KG1 (cell line): ENCODE measurements around the gene DUS3L.
"Not testable (repeated sequence)": the region's sequence is repeated elsewhere in the genome, so short reads cannot be mapped to it uniquely, and the experiment has no call there.

Experiments used
- DNase-seq: peaks from one replicate; lab custom pipeline; 2025; lab: John Stamatoyannopoulos, UW

DUS3L gene

DNA sequence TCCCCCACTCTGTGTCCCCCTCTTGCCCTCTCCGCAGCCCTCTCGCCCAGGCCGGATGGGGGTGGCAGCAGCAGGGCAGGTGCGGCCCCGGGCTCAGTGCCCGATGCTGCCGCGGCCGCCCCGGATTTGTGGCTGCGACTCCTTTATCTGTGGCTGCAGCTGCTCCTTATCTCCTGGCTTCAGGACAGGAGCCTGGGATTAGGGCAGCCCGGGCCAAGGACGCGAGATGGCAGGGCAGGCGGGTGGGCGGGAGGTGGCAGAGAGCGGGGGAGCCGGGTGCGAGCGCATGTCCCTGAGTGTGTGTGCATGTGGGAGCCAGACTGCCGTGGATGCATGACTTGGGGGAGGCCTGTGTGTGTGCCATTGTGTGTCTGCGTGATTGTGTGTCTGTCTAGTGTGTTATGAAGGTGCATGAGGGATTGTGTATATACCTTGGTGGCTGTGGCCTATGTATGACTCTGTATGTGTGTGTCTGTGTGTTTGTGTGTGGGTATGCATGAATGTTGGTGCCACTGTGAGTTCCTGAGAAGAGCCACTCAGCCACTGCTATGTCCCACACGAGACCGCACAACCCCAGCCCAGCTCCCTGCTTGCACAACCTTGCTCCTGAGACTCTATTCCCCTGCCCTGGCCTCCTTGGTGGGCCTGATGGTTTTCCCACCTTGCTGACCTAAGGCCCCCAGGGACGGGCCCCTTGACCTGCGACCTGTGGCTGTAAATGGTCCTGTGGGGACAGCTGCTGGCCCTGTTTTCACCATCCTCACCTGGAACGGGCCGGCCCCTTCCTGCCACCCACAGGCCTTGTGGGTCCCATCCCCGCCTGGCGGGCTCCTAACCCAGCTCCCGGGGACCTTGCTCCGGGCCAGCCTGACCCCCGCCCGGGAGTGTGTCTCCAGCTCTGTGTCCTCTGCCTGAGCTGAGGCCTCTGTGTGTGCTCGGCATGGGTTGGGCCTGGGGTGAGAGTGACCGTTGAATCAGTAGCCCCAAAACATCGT is 8.6 kb upstream of the DUS3L start:
- peak; percentile 38 for DNase-seq

DNA sequence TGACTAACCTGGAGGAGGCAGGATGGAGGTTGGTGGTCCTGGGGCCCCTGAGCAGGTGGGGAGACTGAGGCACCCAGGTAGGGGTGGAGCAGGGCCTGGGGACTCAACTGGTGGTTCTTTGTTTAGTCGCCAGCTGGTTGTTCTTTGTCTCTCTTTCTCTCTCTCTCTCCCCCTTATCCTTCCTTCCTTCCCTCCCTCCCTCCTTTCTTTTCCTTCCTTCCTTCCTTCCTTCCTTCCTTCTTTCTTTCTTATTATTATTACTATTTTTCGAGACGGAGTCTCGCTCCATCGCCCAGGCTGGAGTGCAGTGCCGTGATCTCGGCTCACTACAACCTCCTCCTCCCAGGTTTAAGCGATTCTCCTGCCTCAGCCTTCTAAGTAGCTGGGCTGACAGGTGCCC is 7.3 kb upstream of the DUS3L start:
- no peak for DNase-seq

DNA sequence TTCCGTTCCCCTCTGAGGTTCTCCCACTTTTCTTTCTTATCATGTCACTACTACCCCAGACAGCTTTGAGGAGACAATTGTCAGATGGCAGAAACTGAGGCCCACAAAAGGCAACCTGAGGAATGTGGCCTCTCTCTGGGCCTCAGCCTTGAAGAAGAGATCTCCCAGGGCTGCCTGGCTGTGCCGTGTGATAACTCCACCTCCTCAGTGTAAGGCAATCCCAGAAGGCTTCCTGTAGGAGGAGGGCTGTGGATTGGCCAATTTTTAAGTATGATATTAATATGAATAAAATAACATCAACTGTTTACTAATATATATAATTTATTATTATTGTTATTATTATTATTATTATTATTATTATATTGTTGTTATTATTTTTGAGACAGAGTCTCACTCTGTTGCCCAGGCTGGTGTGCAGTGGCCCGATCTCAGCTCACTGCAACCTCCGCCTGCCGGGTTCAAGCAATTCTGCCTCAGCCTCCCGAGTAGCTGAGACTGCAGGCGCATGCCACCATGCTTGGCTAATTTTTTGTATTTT is 4.5 kb upstream of the DUS3L start:
- DNase-seq, result no peak

DNA sequence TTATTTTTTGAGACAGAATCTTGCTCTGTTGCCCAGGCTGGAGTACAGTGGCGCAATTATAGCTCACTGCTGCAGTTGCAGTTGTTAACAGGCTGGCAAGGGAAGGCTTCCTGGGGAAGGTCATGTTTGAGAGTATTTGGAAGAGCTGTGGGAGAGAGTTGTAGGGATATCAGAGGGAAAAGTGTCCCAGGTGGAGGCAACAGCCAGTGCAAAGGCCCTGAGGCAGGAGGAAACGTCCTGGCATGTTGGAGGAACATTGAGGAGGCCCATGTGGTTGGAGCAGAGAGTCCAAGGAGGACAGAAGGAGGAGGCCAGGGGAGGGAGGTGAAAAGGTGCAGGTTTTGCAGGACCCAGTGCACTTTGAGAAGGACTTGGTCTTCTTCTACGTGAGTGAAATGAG is 2.2 kb upstream of the DUS3L start:
- DNase-seq, result no peak

DNA sequence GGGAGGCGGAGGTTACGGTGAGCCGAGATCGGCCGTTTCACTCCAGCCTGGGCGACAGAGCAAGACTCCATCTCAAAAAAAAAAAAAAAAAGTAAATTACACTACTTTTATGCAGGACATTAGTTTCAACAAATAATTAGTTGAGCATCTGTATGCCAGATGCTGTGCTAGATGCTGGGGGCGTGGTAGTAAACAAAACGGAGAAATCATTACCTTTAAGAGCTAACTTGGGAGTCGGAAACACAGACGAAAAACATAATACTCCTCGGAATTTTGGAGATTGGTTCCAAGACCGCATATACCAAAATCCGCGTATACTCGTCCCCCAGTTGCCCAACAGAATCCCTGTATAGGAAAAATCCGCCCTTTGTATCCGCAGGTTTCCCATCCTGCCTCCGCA is 1.3 kb upstream of the DUS3L start:
- no peak for DNase-seq

DNA sequence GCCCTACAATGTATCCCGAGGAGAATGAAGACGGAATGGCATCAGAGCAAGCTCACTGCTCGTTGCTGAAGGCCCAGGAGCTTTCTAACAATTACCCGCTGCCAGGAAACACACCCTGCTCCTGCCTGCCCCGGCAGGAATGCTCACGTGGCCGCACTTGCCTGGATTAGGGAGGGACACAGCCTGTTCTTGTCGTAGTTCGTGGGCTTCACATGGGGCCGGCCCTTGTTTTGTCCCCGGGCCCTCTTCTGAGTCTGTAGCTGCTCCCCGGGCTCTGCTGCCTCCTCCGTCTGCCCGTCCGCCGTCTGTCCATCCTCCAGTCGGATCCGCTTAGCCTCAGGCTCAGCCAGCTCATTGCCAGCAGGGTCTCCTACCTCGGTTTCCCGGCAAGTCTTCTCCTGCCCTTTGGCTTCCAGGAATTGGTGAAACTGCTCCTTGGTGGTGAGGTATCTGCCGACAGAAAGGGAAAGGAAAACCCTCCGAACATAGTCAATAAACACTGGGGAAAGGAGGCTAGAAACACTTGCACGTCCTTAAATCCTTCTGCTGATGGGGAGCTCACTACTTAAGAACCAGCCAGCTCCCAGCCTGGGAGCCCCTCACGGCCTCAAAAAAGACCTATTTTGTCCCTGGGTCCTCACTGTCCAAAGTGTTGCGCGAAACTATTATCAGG is 941 bp downstream of the DUS3L start:
- DNase-seq, result no peak

DNA sequence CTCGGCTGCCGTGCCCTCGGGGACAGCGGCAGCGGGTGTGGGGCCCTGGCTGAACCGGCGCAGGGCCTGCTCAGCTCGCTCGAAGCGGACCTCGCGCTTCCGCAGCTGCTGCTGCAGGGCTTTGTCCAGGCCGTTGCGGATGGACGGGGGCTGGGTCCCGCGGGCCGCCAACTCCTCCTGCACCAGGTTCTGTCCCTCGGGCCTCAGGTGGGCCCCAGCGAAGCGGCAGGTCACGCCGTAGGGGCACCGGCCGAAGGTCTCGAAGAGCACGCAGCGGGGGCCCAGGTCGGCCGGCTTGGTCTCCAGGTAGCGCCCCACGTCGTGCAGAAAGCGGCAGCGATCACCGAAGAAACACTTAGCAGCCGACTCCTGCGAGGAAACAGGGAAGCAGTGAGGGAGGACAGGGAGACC is 1.6 kb downstream of the DUS3L start:
- DNase-seq, result no peak

DNA sequence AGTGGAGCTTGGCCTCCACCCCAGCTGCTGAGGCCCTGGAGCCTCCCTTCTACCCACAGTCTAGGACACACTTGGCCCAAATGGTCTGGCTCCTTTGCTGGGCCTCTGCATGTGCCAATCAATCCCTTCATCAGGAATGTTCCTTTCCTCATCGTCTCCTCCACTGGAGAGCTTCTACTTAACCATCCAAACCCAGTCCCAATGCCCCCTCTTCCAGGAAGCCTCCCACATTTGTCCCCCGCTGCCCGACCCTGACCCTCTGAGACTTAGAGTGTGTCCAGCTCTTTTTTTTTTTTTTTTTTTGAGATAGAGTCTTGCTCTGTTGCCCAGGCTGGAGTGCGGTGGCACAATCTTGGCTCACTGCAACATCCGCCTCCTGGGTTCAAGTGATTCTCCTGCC is 2.5 kb downstream of the DUS3L start:
- DNase-seq, result no peak

DNA sequence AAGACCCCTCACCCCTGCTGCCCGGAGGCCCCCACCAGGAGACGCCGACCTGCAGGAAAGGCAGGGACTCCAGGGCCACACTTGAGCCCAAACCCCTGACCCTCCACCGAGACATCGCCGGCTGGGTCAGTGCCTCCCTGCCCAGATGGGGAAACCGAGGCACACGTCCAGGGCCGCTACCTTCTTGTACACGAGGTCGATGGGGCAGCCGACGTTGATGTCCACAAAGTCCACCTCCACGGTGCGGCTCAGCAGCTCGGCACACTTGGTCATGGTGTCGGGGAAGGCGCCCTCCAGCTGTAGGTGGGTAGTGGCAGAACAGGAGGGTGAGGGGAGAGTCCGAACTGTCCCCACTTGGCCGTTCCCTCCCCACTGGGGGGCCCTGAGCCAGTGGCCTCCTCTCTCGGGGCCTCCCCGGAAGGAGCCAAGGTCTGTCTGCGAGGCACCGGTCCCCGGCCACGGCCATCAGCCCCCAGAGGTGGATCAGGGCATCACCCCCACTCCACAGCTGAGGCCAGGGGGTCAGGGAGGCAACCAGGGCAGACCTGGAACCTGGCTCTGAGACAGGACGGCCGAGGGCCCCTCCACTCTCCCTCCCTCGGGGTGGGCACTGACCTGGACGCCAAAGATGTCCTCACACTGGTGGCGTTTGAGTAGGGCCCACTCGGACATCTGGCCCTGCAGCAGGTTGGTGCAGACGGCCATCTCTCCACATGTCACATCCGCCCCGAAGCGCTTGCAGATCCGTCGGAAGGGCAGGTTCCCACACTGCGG is 3.4 kb downstream of the DUS3L start:
- no peak for DNase-seq

DNA sequence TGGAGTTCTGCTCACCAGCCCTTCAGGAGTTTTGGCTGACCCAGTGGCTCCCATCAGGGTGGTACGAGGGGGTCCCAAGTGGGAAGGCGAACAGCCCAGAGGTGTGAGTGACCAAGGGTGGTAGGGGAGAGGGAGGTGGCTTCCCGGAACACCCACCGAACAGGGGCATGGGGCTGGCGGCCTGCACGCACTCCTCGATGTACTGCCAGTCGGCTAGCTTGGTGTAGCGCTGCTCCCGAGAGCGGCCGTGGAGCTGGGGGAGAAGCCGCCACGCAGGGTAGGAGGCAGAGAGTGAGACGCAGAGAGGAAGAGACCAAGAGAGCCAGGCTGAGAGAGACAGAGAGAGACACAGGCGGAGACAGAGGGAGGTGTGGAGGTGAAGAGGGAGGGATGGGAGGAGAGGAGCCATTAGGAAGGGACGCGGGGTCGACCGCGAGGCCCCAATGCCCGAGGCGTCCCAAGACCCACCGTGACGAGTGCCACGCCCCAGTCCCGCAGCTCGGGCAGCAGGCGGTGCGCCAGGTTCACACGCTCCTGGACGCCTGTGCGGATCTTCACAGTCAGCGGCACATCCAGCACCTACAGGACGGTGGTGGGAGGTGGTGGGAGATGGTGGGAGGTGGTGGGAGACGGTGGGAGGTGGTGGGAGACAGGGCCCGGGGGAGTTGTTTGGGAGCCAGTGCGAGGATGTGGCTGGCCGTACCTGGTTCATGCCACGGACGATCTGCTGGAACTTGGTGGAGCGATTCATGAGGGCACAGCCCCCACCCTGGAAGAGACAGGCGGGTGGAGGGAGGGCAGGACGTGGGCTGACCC is 4.2 kb downstream of the DUS3L start:
- DNase-seq, result no peak

DNA sequence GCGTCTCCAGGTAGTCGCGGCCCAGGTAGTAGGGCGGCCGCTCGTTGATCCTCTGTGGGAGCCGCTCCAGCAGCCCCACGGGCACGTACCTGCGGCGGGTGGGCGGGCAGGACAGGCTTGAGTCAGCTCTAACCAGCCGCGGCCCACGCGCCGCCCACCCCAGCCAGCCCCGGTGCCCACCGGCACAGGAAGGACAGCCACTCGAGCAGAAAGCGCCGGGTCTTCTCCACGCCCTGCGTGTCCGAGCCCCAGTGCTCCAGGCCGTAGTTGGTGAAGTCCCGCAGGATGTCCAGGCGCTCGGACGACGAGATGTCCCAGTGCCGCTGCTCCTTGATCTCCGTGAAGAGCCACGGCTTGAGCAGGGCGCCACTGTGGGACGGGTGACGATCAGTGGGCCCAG is 5.5 kb downstream of the DUS3L start:
- no peak for DNase-seq

DNA sequence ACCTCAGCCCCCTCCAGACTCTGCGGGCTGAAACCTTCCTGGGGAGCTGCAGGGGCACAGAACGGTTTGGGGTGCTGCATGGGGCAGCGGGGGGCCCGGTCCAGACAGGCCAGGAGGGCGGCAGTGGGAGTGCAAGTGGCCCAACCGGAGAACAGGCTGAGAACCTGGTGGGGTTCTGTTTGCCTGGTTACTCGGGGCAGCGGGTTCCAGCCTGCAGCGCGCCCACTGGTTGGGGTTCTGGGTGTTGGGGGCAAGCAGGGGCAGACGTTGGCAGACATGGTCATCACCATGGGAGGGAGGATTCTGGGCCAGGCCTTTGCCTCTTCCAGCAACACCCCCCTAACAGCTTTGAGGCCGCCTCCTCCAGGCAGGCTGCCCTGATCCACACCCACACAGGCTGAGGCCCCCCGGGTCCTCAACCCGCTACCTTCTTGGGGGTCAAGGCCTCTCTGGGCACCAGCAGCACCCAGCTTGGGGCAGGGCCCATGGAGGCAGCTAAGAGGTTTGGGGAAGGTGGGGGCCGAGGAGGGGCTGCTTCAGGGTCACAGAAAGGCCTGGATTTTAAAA is 6.3 kb downstream of the DUS3L start, which contains the start of gene PRR22:
Gene PRR22, minus strand, starts transcription at position 166 of the 567 bp plus-strand sequence. Its CDS starts 86 bp downstream, at position 80.
- DNase-seq, result no peak

DNA sequence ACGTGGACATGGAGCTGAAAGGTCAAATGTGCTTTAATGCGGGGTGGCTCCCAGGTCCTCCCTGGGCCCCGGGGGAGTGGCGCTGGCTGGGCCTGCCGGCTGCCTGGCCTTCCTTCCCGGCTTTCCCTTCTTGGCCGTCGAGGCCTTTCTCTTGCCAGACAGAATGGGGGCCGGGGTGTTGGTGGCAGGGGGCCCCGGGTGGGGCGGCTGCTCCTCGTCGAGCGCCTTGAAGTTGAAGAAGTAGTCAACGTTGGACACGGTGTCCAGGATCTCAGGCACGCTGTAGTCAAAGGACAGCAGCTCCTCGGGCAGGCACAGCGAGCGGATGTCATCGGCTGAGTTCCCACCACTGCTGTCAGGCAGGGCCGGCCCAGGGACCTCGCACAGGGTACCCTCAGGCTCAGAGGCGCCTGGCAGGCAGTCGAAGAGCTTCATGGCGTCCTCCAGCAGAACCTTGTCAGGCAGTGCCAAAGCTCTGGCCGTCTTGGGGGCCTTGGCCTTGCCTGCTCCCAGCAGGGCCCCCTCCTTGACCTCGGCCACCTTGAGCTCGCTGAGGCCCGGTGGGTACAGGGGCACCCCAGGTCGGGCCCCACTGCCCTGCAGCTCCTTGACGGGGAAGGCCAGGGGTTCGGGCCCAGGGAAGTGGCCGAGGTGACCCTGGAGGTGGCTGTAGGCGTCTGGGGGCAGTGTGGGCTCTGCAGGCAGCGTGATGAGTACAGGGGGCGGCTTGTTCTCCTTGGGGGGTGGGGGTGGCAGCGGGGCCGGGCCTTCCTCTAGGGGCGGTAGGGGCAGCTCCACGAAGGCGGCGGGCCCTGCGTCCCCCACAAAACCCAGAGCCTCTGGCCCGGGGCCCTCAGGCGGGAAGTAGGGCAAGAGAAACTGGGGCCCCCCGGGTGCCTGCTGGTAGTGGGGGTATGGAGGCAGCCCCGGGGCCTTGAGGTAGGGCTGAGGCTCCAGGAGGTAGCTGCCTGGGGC is 7.7 kb downstream of the DUS3L start:
- DNase-seq, result no peak

DNA sequence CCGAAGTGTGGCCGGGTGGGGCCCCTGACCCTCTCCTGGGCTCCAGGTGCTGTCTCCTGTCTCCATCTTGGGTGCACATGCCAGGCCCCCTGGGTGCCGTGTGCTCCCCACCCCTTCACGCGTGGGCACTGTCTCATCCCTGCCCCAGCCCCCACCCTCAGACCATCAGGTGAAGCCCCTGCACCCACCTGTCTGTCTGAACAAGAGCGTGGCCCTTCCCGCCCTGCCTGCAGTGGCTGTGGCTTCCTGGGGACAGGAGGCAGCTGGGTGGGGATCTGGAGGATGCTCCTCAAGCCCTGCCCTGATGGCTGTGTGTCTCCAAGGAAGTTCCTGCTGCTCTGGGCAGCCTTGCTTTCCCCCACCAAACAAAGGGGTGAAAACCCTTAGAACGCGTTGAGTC is 8.6 kb downstream of the DUS3L start:
- DNase-seq, result no peak

DNA sequence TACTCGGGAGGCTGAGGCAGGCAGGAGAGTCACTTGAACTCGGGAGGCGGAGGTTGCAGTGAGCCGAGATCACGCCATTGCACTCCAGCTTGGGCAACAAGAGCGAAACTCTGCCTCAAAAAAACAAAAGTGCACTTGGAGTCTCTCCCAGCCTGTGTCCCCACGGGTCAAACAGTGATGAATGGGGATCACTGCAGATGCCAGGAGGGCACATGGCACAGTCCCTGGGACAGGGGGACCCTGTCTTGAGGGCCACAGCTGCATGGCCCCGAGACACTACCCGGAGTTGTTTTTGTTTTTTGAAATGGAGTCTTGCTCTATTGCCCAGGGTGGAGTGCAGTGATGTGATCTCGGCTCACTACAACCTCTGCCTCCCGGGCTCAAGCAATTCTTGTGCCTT is 10.0 kb downstream of the DUS3L start:
- DNase-seq, result not testable (repeated sequence)

DNA sequence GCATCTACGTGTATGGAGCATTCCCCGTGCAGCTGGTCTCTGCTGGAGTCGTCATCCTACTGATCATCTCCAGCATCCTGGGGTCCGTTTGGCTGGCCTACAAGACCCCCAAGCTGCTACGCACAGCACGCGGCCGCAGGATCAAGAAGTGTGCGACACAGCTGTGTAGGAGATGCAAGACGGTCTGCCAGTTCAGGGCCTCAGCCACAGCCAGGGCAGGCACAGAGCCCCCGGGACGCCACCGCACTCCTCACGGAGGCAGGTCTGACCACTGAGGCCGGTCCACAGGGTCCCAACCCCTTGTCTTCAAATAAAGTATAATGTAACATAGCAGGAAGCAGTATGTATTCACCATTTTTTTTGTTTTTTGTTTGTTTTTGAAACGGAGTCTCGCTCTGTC is 12.6 kb downstream of the DUS3L start:
- no peak for DNase-seq

DNA sequence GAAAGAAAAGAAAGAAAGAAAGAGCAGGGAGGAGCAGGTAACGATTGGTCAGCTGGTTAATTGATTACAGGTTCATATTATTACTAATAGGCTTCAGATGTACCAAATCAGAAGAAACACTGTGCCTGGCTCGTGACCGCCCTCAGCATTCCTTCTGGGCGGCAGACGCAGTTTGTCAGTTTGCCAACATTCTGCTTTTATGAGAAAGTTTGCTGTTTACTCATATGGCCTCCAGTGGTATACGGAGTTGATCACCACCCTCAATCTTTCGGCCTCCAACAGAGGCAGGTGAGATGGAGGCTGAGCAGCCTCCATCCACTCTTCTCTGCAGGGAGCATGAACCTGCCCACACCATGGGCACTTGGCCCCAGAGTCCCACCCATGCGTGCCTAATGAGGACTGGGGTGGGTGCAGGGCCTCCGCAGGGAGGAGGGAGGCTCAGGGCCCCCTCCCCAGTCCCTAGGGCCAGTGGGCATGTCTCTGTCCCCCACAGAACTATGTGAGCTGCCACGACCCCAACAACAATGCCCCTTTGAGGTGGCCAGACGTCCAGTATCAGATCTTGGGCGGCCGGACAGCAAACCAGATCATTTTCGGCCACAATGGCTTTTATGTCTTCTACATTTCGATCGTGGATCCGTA is 15.2 kb downstream of the DUS3L start:
- no peak for DNase-seq

DNA sequence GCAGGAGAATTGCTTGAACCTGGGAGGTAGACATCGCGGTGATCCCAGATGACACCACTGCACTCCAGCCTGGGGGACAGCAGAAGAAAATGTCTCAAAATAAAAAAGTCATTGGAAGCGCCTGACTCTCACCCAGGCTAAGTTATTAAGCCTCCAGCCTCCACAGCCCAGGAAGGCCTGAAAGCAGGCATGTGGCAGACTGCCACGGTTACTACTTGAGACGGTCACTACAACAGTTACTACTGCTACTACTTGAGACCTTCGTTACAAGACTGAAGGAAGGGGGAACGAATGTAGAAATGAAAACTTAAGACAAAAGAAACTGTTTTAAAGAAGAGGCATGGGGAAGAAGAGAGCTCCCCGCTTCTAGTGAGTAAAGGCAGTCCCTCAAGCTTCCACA is 16.0 kb downstream of the DUS3L start:
- DNase-seq, result no peak

DNA sequence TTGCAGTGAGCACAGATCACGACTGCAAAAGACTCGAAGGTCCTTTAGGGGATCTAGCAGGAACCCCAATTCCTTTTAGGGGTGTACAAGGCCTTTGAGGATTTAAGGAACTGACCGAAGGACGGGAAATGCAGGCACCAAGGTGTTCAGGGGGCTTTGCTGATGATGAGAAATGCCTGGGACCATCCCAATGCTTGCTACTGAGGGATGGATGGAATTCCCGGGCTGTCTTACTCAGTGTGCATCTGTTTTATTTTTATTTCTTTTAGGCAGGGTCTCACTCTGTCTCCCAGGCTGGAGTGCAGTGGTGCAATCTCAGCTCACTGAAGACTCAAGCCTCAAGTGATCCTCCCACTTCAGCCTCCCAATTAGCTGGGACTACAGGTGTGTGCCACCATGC is 17.7 kb downstream of the DUS3L start:
- DNase-seq, result no peak
